Gastroesophageal sphincter (tissue), 3 donors: ENCODE measurements around the gene IL4I1.

Source experiments
- CTCF ChIP-seq, 4 experiments: fragments of 200-600 bp in 2 of 4; fragments of 450-650 bp in 2 of 4; sonication (generic) in 1 of 4; IDR thresholded peaks; one replicate each; pipeline ENCODE4 v1.5.1; 2017 to 2019; ENCODE audit warnings: antibody characterized with exemption in 4 of 4, mild to moderate bottlenecking in 2 of 4, moderate library complexity in 2 of 4
- POLR2A ChIP-seq, 2 donors: fragments of 450-650 bp; IDR thresholded peaks; one replicate each; pipeline ENCODE4 v1.6.1; 2017; ENCODE audit warnings: antibody characterized with exemption in 2 of 2, mild to moderate bottlenecking in 2 of 2, moderate library complexity in 1 of 2
- POLR2AphosphoS5 ChIP-seq: sonication (generic); formaldehyde crosslinking; IDR thresholded peaks from one replicate; pipeline ENCODE4 v1.6.1; 2017; ENCODE audit warnings: antibody characterized with exemption

GRCh38 chr19:49930483-49931011, 33.9 kb upstream of the IL4I1 start:
- TF ChIP-seq CTCF (IDR thresholded peaks at IDR 0.05) = no peak
- no peak for TF ChIP-seq POLR2AphosphoS5
- TF ChIP-seq POLR2A (IDR thresholded peaks at IDR 0.05) = no peak
